CD8-positive, alpha-beta memory T cell (primary cell): ENCODE measurements around the gene GBP3. TPM values are rescaled to one million over a fixed set of nuclear protein-coding genes. Genes with fewer than 3 reads are reported as not detected.
"Not testable (repeated sequence)": the region's sequence is repeated elsewhere in the genome, so short reads cannot be mapped to it uniquely, and the experiment has no call there.

Experiments
- CTCF ChIA-PET: fragments of 350-600 bp; sonication (Branson Sonifier 250); formaldehyde crosslinking; loops from one replicate; lab custom pipeline; 2021; ENCODE audit warnings: antibody characterized with exemption; lab: Charles Lee
- POLR2A ChIA-PET: fragments of 350-600 bp; sonication (Branson Sonifier 250); formaldehyde crosslinking; loops from one replicate; lab custom pipeline; 2021; ENCODE audit warnings: antibody characterized with exemption; lab: Charles Lee
- DNase-seq, 5 donors: peaks; one replicate each; pipeline versions ENCODE4 v3.0.0 to v3.0.0-alpha.2; 2020 to 2022; ENCODE audit warnings: mixed read lengths in 1 of 5
- H3K27ac ChIP-seq: one replicate; pipeline ENCODE4 v1.7.0; 2013; ENCODE audit warnings: low read depth, mild to moderate bottlenecking, low read length, moderate library complexity
- H3K27me3 ChIP-seq: 2 replicates; pipeline ENCODE4 v1.7.0; 2013; ENCODE audit warnings: low read length, mild to moderate bottlenecking; ENCODE audit not compliant: insufficient read depth, poor library complexity, severe bottlenecking
- H3K36me3 ChIP-seq: 2 replicates; pipeline ENCODE4 v1.7.0; 2013; ENCODE audit warnings: mild to moderate bottlenecking, low read length, moderate library complexity; ENCODE audit not compliant: insufficient read depth
- H3K4me1 ChIP-seq: 2 replicates; pipeline ENCODE4 v1.7.0; 2013; ENCODE audit warnings: mild to moderate bottlenecking, low read length, moderate library complexity; ENCODE audit not compliant: insufficient read depth
- H3K4me3 ChIP-seq: 2 replicates; pipeline ENCODE4 v1.7.0; 2013; ENCODE audit warnings: mild to moderate bottlenecking, low read length
- H3K9me3 ChIP-seq: 2 replicates; pipeline ENCODE4 v1.7.0; 2013; ENCODE audit warnings: mild to moderate bottlenecking, low read length
- H3K27ac Mint-ChIP-seq, 8 donors: one replicate each; pipeline ENCODE4 v1.8.0; 2020 to 2021; ENCODE audit warnings: mixed read lengths in 8 of 8, mild to moderate bottlenecking in 6 of 8, inconsistent platforms in 3 of 8, moderate library complexity in 3 of 8
- H3K27me3 Mint-ChIP-seq, 2 donors: one replicate each; pipeline ENCODE4 v1.8.0; 2020 to 2021; ENCODE audit warnings: mixed read lengths in 2 of 2, mild to moderate bottlenecking in 1 of 2, moderate library complexity in 1 of 2
- H3K36me3 Mint-ChIP-seq, 3 donors: one replicate each; pipeline ENCODE4 v1.8.0; 2020 to 2021; ENCODE audit warnings: mixed read lengths in 3 of 3, inconsistent platforms in 1 of 3, mild to moderate bottlenecking in 1 of 3
- H3K4me1 Mint-ChIP-seq, 3 donors: one replicate each; pipeline ENCODE4 v1.8.0; 2020 to 2021; ENCODE audit warnings: mixed read lengths in 3 of 3, inconsistent platforms in 1 of 3, mild to moderate bottlenecking in 1 of 3
- H3K4me3 Mint-ChIP-seq, 7 donors: one replicate each; pipeline ENCODE4 v1.8.0; 2020 to 2021; ENCODE audit warnings: mixed read lengths in 7 of 7, mild to moderate bottlenecking in 6 of 7, moderate library complexity in 4 of 7, inconsistent platforms in 2 of 7
- H3K9me3 Mint-ChIP-seq, 5 donors: one replicate each; pipeline ENCODE4 v1.8.0; 2020 to 2022; ENCODE audit warnings: mixed read lengths in 5 of 5, mild to moderate bottlenecking in 3 of 5, moderate library complexity in 2 of 5, inconsistent platforms in 1 of 5
- polyA plus RNA-seq: library from polyadenylated mRNA; unstranded; fragments of 300-500 nt; fragmentation: Illumina TruSeq; gene quantifications from one replicate; pipeline ENCODE4 v1.2.3, GENCODE V29; 2021
- total RNA-seq, 2 experiments: library from RNA; stranded (reverse); gene quantifications; one replicate each; pipeline ENCODE4 v1.2.3, GENCODE V29; 2021

Gene GBP3
- total and polyA plus RNA-seq, 3 experiments from 2014 or later: 8.4 to 16.8 (median 12.1) TPM

- no peak overlapping the region for H3K4me3 ChIP-seq
- peaks cover 42 to 86% (median 84%) of the 10 kb centered on the region in 3 donors for H3K4me1 Mint-ChIP-seq
- POLR2A ChIA-PET: no interaction called here
Observed at GRCh38 chr1:88985032-88985431, 37.6 kb downstream of the GBP3 start.

GRCh38 chr1:88984569-88984968, 38.1 kb downstream of the GBP3 start:
- Histone ChIP-seq H3K27me3 (no peaks in the 10 kb centered on the region), H3K4me3 (no peak overlapping the region), H3K4me1 (peaks cover 19% of the 10 kb centered on the region), H3K36me3 (peaks cover 5% of the 10 kb centered on the region), H3K27ac (no peak overlapping the region), H3K9me3 (no peaks in the 10 kb centered on the region)
- CTCF ChIA-PET: interaction anchor here (0.7 to 4.1 kb wide), 29 partner anchors 10 to 610 kb away, joined by 3 to 28 read pairs (median 5); partner anchors contain the start of genes GBP1, GBP4, GBP5 and GBP6
- H3K9me3 Mint-ChIP-seq: no peaks in the 10 kb centered on the region
- H3K27ac Mint-ChIP-seq: peak overlapping the region; percentile 35 to 93 (median 83)
- POLR2A ChIA-PET: no interaction called here
- H3K4me3 Mint-ChIP-seq: peak overlapping the region in 4 of 7 donors; percentile 11 to 45 (median 20)
- peaks cover 41 to 86% (median 84%) of the 10 kb centered on the region in 3 donors for H3K4me1 Mint-ChIP-seq
- H3K27me3 Mint-ChIP-seq: no peaks in the 10 kb centered on the region
- no peak for DNase-seq
- H3K36me3 Mint-ChIP-seq: peaks cover 0 to 68% (median 18%) of the 10 kb centered on the region in 3 donors

More at GRCh38 chr1:88985032-88985431, 37.6 kb downstream of the GBP3 start:
- H3K27me3 Mint-ChIP-seq: no peaks in the 10 kb centered on the region
- Histone ChIP-seq H3K36me3 (peaks cover 5% of the 10 kb centered on the region), H3K9me3 (no peaks in the 10 kb centered on the region), H3K4me1 (peaks cover 20% of the 10 kb centered on the region), H3K27me3 (no peaks in the 10 kb centered on the region), H3K27ac (no peak overlapping the region)
- CTCF ChIA-PET: interaction anchor here (1.2 to 4.1 kb wide), 14 partner anchors 11 to 472 kb away, joined by 3 to 28 read pairs (median 6); partner anchors contain the start of genes GBP1 and GBP6
- no peak for DNase-seq
- H3K4me3 Mint-ChIP-seq: no peak overlapping the region
- H3K36me3 Mint-ChIP-seq: peaks cover 0 to 64% (median 16%) of the 10 kb centered on the region in 3 donors
- H3K27ac Mint-ChIP-seq: peak overlapping the region; percentile 35 to 93 (median 83)
- H3K9me3 Mint-ChIP-seq: no peaks in the 10 kb centered on the region

- H3K27me3 Mint-ChIP-seq: no peaks in the 10 kb centered on the region
- ChIA-PET CTCF (interaction anchor here (0.7 to 4.1 kb wide), 32 partner anchors 10 to 611 kb away, joined by 3 to 28 read pairs (median 4); partner anchors contain the start of genes GBP1, GBP4, GBP5 and GBP6), POLR2A (no interaction called here)
- H3K27me3 ChIP-seq: no peaks in the 10 kb centered on the region
- H3K27ac ChIP-seq: no peak overlapping the region
- H3K9me3 Mint-ChIP-seq: no peaks in the 10 kb centered on the region
- no peaks in the 10 kb centered on the region for H3K9me3 ChIP-seq
- peaks cover 0 to 72% (median 18%) of the 10 kb centered on the region in 3 donors for H3K36me3 Mint-ChIP-seq
- H3K4me1 Mint-ChIP-seq: peaks cover 42 to 86% (median 84%) of the 10 kb centered on the region in 3 donors
- peaks cover 19% of the 10 kb centered on the region for H3K4me1 ChIP-seq
- H3K27ac Mint-ChIP-seq: peak overlapping the region; percentile 47 to 87 (median 80)
- peak in 4 of 5 donors; percentile 46 to 67 (median 66) for DNase-seq
- H3K4me3 ChIP-seq: no peak overlapping the region
- peak overlapping the region; percentile 10 to 64 (median 60) for H3K4me3 Mint-ChIP-seq
- H3K36me3 ChIP-seq: peaks cover 5% of the 10 kb centered on the region
Observed at GRCh38 chr1:88983791-88984559, 38.7 kb downstream of the GBP3 start.

- peaks cover 5% of the 10 kb centered on the region for H3K36me3 ChIP-seq
- Mint-ChIP-seq H3K36me3 (peaks cover 0 to 71% (median 25%) of the 10 kb centered on the region in 3 donors), H3K4me3 (no peak overlapping the region), H3K9me3 (no peaks in the 10 kb centered on the region), H3K27me3 (no peaks in the 10 kb centered on the region), H3K4me1 (peaks cover 40 to 79% (median 74%) of the 10 kb centered on the region in 3 donors), H3K27ac (peak overlapping the region in 1 of 8 donors; percentile 42)
- ChIA-PET CTCF (interaction anchor here (3.7 kb wide), 1 partner anchor 17 kb away, joined by 25 read pairs; no protein-coding TSS in a partner anchor), POLR2A (no interaction called here)
- H3K4me1 ChIP-seq: peaks cover 19% of the 10 kb centered on the region
- no peak overlapping the region for H3K4me3 ChIP-seq
- H3K9me3 ChIP-seq: no peaks in the 10 kb centered on the region
- no peak for DNase-seq
- H3K27ac ChIP-seq: no peak overlapping the region
- H3K27me3 ChIP-seq: no peaks in the 10 kb centered on the region
Observed at GRCh38 chr1:88982055-88982454, 40.6 kb downstream of the GBP3 start.

- H3K4me3 ChIP-seq, CTCF ChIA-PET, H3K27me3 ChIP-seq, H3K9me3 Mint-ChIP-seq, H3K4me3 Mint-ChIP-seq, H3K36me3 ChIP-seq, H3K27me3 Mint-ChIP-seq, POLR2A ChIA-PET, H3K9me3 ChIP-seq, DNase-seq, H3K27ac ChIP-seq: not testable (repeated sequence)
- H3K4me1 ChIP-seq: peaks cover 19% of the 10 kb centered on the region
- H3K36me3 Mint-ChIP-seq: peaks cover 0 to 67% (median 24%) of the 10 kb centered on the region in 3 donors
- peaks cover 37 to 73% (median 69%) of the 10 kb centered on the region in 3 donors for H3K4me1 Mint-ChIP-seq
- H3K27ac Mint-ChIP-seq: peak overlapping the region in 3 of 8 donors; percentile 2 to 68 (median 15)
Observed at GRCh38 chr1:88981506-88981905, 41.2 kb downstream of the GBP3 start.

GRCh38 chr1:88980870-88981269, 41.8 kb downstream of the GBP3 start:
- no peak overlapping the region for H3K4me3 Mint-ChIP-seq
- H3K27ac ChIP-seq: no peak overlapping the region
- no peaks in the 10 kb centered on the region for H3K27me3 ChIP-seq
- peaks cover 38 to 74% (median 67%) of the 10 kb centered on the region in 3 donors for H3K4me1 Mint-ChIP-seq
- H3K9me3 ChIP-seq: no peaks in the 10 kb centered on the region
- no peak overlapping the region for H3K4me3 ChIP-seq
- no peaks in the 10 kb centered on the region for H3K9me3 Mint-ChIP-seq
- peaks cover 19% of the 10 kb centered on the region for H3K4me1 ChIP-seq
- H3K27ac Mint-ChIP-seq: no peak overlapping the region
- no peaks in the 10 kb centered on the region for H3K27me3 Mint-ChIP-seq
- peaks cover 0 to 68% (median 24%) of the 10 kb centered on the region in 3 donors for H3K36me3 Mint-ChIP-seq
- CTCF ChIA-PET: no interaction called here
- no peak for DNase-seq
- POLR2A ChIA-PET: no interaction called here
- H3K36me3 ChIP-seq: peaks cover 5% of the 10 kb centered on the region

GRCh38 chr1:88979749-88980116, 42.9 kb downstream of the GBP3 start:
- Histone ChIP-seq H3K36me3 (peaks cover 5% of the 10 kb centered on the region), H3K27ac (no peak overlapping the region), H3K27me3 (no peaks in the 10 kb centered on the region), H3K4me3 (no peak overlapping the region), H3K9me3 (no peaks in the 10 kb centered on the region), H3K4me1 (peaks cover 11% of the 10 kb centered on the region)
- Mint-ChIP-seq H3K27ac (peak overlapping the region in 3 of 8 donors; percentile 11 to 32 (median 23)), H3K4me3 (no peak overlapping the region), H3K4me1 (peaks cover 33 to 66% (median 56%) of the 10 kb centered on the region in 3 donors), H3K9me3 (no peaks in the 10 kb centered on the region), H3K36me3 (peaks cover 0 to 68% (median 26%) of the 10 kb centered on the region in 3 donors), H3K27me3 (peaks cover 0 to 1% of the 10 kb centered on the region in 2 donors)
- CTCF ChIA-PET: interaction anchor here (0.6 kb wide), 1 partner anchor 41 kb away, joined by 3 read pairs; no protein-coding TSS in a partner anchor
- no peak for DNase-seq
- POLR2A ChIA-PET: no interaction called here
